Cardiac muscle cell (in vitro differentiated cells and primary cell): Measurements from ENCODE around the gene MAGEB10. TPM values are rescaled to one million over a fixed set of nuclear protein-coding genes. Genes with fewer than 3 reads are reported as not detected.
"Not testable (repeated sequence)": the region's sequence is repeated elsewhere in the genome, so short reads cannot be mapped to it uniquely, and the experiment has no call there.

Experiments
- DNase-seq, 2 donors: peaks; one replicate each; pipeline versions ENCODE4 v3.0.0 to v3.0.0-alpha.2; 2010 to 2017; ENCODE audit warnings: low read depth in 1 of 2, low spot score in 1 of 2
- H3K27ac ChIP-seq: fragments of 200-600 bp; sonication (generic); 2 replicates; pipeline ENCODE4 v1.5.1; 2016
- H3K27me3 ChIP-seq: fragments of 200-600 bp; sonication (generic); 2 replicates; pipeline ENCODE4 v1.6.0; 2016; ENCODE audit warnings: control low read depth
- H3K36me3 ChIP-seq: fragments of 200-600 bp; sonication (generic); 2 replicates; pipeline ENCODE4 v1.5.1; 2016; ENCODE audit warnings: control low read depth
- H3K4me1 ChIP-seq: fragments of 200-600 bp; sonication (generic); 2 replicates; pipeline ENCODE4 v1.8.1; 2017; ENCODE audit warnings: low read depth, mild to moderate bottlenecking, mixed run types
- H3K4me3 ChIP-seq: fragments of 200-600 bp; sonication (generic); 2 replicates; pipeline ENCODE4 v1.5.1; 2016; ENCODE audit warnings: mild to moderate bottlenecking
- H3K9me3 ChIP-seq: fragments of 200-600 bp; sonication (generic); 2 replicates; pipeline ENCODE4 v1.5.1; 2017; ENCODE audit warnings: low read depth, mild to moderate bottlenecking, control low read depth
- CTCF ChIP-seq: IDR thresholded peaks from 2 replicates; pipeline ENCODE4 v1.5.1; 2012; ENCODE audit warnings: low read depth, mild to moderate bottlenecking, low read length
- polyA plus RNA-seq: library from polyadenylated mRNA; unstranded; fragments of >200 nt; fragmentation: Nextera tagmentation; extraction: Ambion mirVana; gene quantifications from 2 replicates; pipeline ENCODE4 v1.2.1, GENCODE V29; 2016
- total RNA-seq: library from RNA; depleted of rRNA; stranded (reverse); fragments of >200 nt; gene quantifications from 2 replicates; pipeline ENCODE4 v1.2.3, GENCODE V29; 2016

Gene MAGEB10
- total and polyA plus RNA-seq, 2 experiments from 2014 or later = not detected

- no peaks in the 10 kb centered on the region for H3K4me1 ChIP-seq
- no peak for DNase-seq
- TF ChIP-seq CTCF = no peak
- no peaks in the 10 kb centered on the region for H3K36me3 ChIP-seq
- H3K4me3 ChIP-seq = no peak overlapping the region
- H3K27me3 ChIP-seq = no peaks in the 10 kb centered on the region
- no peaks in the 10 kb centered on the region for H3K9me3 ChIP-seq
- no peak overlapping the region for H3K27ac ChIP-seq
These were observed 10.2 kb upstream of the MAGEB10 start for GRCh38 chrX:27797575-27797974.

GRCh38 chrX:27808226-27808625 lies 436 bp downstream of the MAGEB10 start:
- TF ChIP-seq CTCF = no peak
- Histone ChIP-seq H3K27me3 (no peaks in the 10 kb centered on the region), H3K4me1 (no peaks in the 10 kb centered on the region), H3K36me3 (no peaks in the 10 kb centered on the region), H3K27ac (no peak overlapping the region), H3K9me3 (no peaks in the 10 kb centered on the region), H3K4me3 (no peak overlapping the region)
- no peak for DNase-seq

DNA sequence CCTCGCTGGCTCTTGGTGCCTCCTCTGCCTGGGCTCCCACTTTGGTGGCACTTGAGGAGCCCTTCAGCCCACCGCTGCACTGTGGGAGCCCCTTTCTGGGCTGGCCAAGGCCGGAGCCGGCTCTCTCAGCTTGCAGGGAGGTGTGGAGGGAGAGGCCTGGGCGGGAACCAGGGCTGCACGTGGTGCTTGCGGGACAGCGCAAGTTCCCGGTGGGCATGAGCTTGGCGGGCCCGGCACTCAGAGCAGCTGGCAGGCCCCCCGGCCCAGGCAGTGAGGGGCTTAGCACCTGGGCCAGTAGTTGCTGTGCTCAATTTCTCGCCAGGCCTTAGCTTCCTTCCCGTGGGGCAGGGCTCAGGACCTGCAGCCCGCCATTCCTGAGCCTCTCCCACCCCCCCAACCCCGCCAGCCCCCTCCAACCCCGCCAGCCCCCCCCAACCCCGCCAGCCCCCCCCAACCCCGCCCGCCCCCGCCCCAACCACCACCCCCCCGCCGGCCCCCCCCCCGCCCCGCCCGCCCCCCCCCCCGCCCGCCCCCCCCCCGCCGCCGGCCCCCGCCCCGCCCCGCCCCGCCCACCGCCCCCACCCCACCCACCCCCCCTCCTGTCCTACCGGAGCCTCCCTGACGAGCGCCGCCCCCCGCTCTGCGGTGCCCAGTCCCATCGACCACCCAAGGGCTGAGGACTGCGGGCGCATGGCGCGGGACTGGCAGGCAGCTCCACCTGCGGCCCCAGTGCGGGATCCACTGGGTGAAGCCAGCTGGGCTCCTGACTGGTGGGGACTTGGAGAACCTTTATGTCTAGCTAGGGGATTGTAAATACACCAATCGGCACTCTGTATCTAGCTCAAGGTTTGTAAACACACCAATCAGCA lies 1.4 kb downstream of the MAGEB10 start:
- not testable (repeated sequence) for H3K27me3 ChIP-seq, H3K27ac ChIP-seq, H3K4me1 ChIP-seq, H3K36me3 ChIP-seq, H3K9me3 ChIP-seq, DNase-seq, H3K4me3 ChIP-seq

DNA sequence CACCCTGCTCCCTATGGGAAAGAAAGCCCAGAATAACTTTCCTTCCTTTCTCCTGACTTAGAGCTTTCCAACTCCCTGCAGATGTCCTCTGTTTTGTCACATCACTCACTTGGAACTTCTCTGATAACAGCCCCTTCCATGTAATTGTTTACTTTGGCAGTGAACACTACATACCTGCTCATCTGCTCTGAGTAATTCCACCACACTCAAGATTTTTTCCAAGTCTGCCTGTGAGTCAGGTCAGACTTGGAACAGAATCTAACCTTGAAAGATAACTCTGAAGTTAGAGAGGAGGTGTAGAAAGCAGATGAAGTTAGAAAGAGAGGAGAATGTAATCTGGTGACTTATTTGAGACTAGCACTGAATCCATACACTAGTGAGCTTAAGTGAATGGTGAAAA lies 7.4 kb downstream of the MAGEB10 start:
- no peak overlapping the region for H3K4me3 ChIP-seq
- no peaks in the 10 kb centered on the region for H3K4me1 ChIP-seq
- TF ChIP-seq CTCF = no peak
- no peaks in the 10 kb centered on the region for H3K36me3 ChIP-seq
- DNase-seq = peak in 1 of 2 donors; percentile 4
- no peak overlapping the region for H3K27ac ChIP-seq
- H3K9me3 ChIP-seq = no peaks in the 10 kb centered on the region
- no peaks in the 10 kb centered on the region for H3K27me3 ChIP-seq

- Histone ChIP-seq H3K9me3 (no peaks in the 10 kb centered on the region), H3K4me3 (no peak overlapping the region), H3K4me1 (no peaks in the 10 kb centered on the region), H3K27me3 (no peaks in the 10 kb centered on the region), H3K36me3 (no peaks in the 10 kb centered on the region), H3K27ac (no peak overlapping the region)
- TF ChIP-seq CTCF = no peak
- no peak for DNase-seq
These were observed 16.0 kb downstream of the MAGEB10 start for GRCh38 chrX:27823812-27824211.

GRCh38 chrX:27838185-27838584 lies 30.4 kb downstream of the MAGEB10 start:
- no peak overlapping the region for H3K27ac ChIP-seq
- no peaks in the 10 kb centered on the region for H3K36me3 ChIP-seq
- no peak for TF ChIP-seq CTCF
- no peaks in the 10 kb centered on the region for H3K27me3 ChIP-seq
- DNase-seq = no peak
- H3K4me1 ChIP-seq = no peaks in the 10 kb centered on the region
- no peaks in the 10 kb centered on the region for H3K9me3 ChIP-seq
- no peak overlapping the region for H3K4me3 ChIP-seq
